Type B pancreatic cell (in vitro differentiated cells): ENCODE measurements around the gene FYB1. TPM values are rescaled to one million over a fixed set of nuclear protein-coding genes. Genes with fewer than 3 reads are reported as not detected.

Source experiments
- DNase-seq: peaks from one replicate; pipeline ENCODE4 v3.0.0; 2021; ENCODE audit warnings: mixed read lengths; ENCODE audit not compliant: unreplicated experiment; ENCODE audit errors: extremely low spot score
- H3K27ac Mint-ChIP-seq: 2 replicates; pipeline ENCODE4 v1.8.0; 2021; ENCODE audit warnings: mild to moderate bottlenecking, mixed read lengths
- H3K27me3 Mint-ChIP-seq: 2 replicates; pipeline ENCODE4 v1.8.0; 2021; ENCODE audit warnings: mixed read lengths
- H3K36me3 Mint-ChIP-seq: 2 replicates; pipeline ENCODE4 v1.8.0; 2021; ENCODE audit warnings: mixed read lengths
- H3K4me1 Mint-ChIP-seq: one replicate; pipeline ENCODE4 v1.8.0; 2021; ENCODE audit warnings: mixed read lengths; ENCODE audit not compliant: unreplicated experiment
- H3K4me3 Mint-ChIP-seq: 2 replicates; pipeline ENCODE4 v1.8.0; 2021; ENCODE audit warnings: mild to moderate bottlenecking, mixed read lengths
- H3K9me3 Mint-ChIP-seq: 2 replicates; pipeline ENCODE4 v1.8.0; 2021; ENCODE audit warnings: mixed read lengths
- CTCF ChIP-seq: fragments of 200-600 bp; sonication (generic); conservative IDR thresholded peaks from 2 replicates; pipeline ENCODE4 v1.5.0; 2021; ENCODE audit warnings: antibody characterized with exemption, mild to moderate bottlenecking
- total RNA-seq: library from RNA; stranded (reverse); gene quantifications from 2 replicates; pipeline ENCODE4 v1.2.1, GENCODE V29; 2021; ENCODE audit warnings: low replicate concordance

The FYB1 gene
- total RNA-seq, 1 donor from 2014 or later, result 0.24 TPM

GRCh38 chr5:39083968-39084367, 135.4 kb downstream of the FYB1 start:
- DNase-seq, result no peak
- H3K36me3 Mint-ChIP-seq, result no peaks in the 10 kb centered on the region
- no peaks in the 10 kb centered on the region for H3K4me1 Mint-ChIP-seq
- no peaks in the 10 kb centered on the region for H3K9me3 Mint-ChIP-seq
- H3K4me3 Mint-ChIP-seq, result no peak overlapping the region
- H3K27me3 Mint-ChIP-seq, result peaks cover 8% of the 10 kb centered on the region
- no peak overlapping the region for H3K27ac Mint-ChIP-seq
- TF ChIP-seq CTCF, result no peak

- H3K36me3 Mint-ChIP-seq, result no peaks in the 10 kb centered on the region
- peaks cover 3% of the 10 kb centered on the region for H3K27me3 Mint-ChIP-seq
- H3K9me3 Mint-ChIP-seq, result no peaks in the 10 kb centered on the region
- no peak overlapping the region for H3K4me3 Mint-ChIP-seq
- no peak for TF ChIP-seq CTCF
- H3K27ac Mint-ChIP-seq, result no peak overlapping the region
- H3K4me1 Mint-ChIP-seq, result no peaks in the 10 kb centered on the region
- no peak for DNase-seq
These were observed 136.4 kb downstream of the FYB1 start for GRCh38 chr5:39082995-39083394.

GRCh38 chr5:39080597-39081204, 138.7 kb downstream of the FYB1 start:
- peak; percentile 85 for TF ChIP-seq CTCF
- H3K4me3 Mint-ChIP-seq, result no peak overlapping the region
- no peaks in the 10 kb centered on the region for H3K36me3 Mint-ChIP-seq
- no peak overlapping the region for H3K27ac Mint-ChIP-seq
- no peaks in the 10 kb centered on the region for H3K9me3 Mint-ChIP-seq
- peaks cover 10% of the 10 kb centered on the region for H3K27me3 Mint-ChIP-seq
- H3K4me1 Mint-ChIP-seq, result no peaks in the 10 kb centered on the region
- no peak for DNase-seq

- no peak for TF ChIP-seq CTCF
- no peak for DNase-seq
- Mint-ChIP-seq H3K36me3 (no peaks in the 10 kb centered on the region), H3K4me3 (no peak overlapping the region), H3K4me1 (peaks cover 4% of the 10 kb centered on the region), H3K27ac (no peak overlapping the region), H3K27me3 (peaks cover 10% of the 10 kb centered on the region), H3K9me3 (no peaks in the 10 kb centered on the region)
These were observed 139.2 kb downstream of the FYB1 start for GRCh38 chr5:39080168-39080567.

GRCh38 chr5:39079147-39079546, 140.2 kb downstream of the FYB1 start:
- H3K27me3 Mint-ChIP-seq, result peaks cover 10% of the 10 kb centered on the region
- H3K27ac Mint-ChIP-seq, result no peak overlapping the region
- H3K4me1 Mint-ChIP-seq, result peaks cover 4% of the 10 kb centered on the region
- no peaks in the 10 kb centered on the region for H3K9me3 Mint-ChIP-seq
- no peaks in the 10 kb centered on the region for H3K36me3 Mint-ChIP-seq
- no peak for DNase-seq
- H3K4me3 Mint-ChIP-seq, result no peak overlapping the region
- TF ChIP-seq CTCF, result no peak
